Spleen (tissue), 7 donors: ENCODE data around the gene TANK.

Source experiments
- POLR2A ChIP-seq, 3 donors: fragments of 450-650 bp; IDR thresholded peaks; one replicate each; pipeline ENCODE4 v1.5.1; 2017; ENCODE audit warnings: antibody characterized with exemption in 3 of 3, mild to moderate bottlenecking in 1 of 3
- POLR2AphosphoS5 ChIP-seq, 3 donors: sonication (generic); formaldehyde crosslinking; IDR thresholded peaks; one replicate each; pipeline ENCODE4 v1.5.1; 2017; ENCODE audit warnings: antibody characterized with exemption in 3 of 3
- TF ChIP-seq, protein P1 (sequence below), 11 experiments: fragments of 200-600 bp in 7 of 11; fragments of 450-650 bp in 4 of 11; sonication (generic) in 4 of 11; IDR thresholded peaks in 8 of 11; conservative IDR thresholded peaks in 3 of 11; 1 replicate in 7 of 11; 2 replicates in 4 of 11; pipeline versions ENCODE4 v1.4.0 to v1.8.0; 2016 to 2021; ENCODE audit warnings: antibody characterized with exemption in 11 of 11, inconsistent platforms in 4 of 11, mild to moderate bottlenecking in 1 of 11
- donor health status: DM: no; HTN: no; CAD: no; lungs with moderate emphysema.
- donor health status: DM: no; HTN: no; CAD: no.
- donor health status: DM: no; HTN: no; CAD: no.

DNA sequence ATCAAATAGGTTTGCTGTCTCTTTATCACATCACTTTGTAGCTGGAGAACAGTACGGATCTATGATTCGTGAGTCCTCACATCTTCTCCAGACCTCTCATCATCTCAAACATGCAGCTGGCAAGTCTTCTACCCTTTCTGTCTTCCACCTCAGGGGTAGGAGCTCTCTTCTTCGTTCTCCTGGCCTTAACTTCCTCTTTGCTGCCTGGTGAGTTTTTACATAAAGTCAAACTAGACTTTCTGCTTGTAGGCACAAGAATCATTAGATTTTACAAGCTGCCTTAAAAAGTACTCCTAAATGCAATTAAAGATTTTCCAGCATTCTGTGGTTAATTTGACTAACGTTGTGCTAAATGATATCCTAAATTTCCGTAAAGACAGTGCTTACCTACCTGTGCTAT lies 43.7 kb upstream of the TANK start:
- TF ChIP-seq, protein P1, sequence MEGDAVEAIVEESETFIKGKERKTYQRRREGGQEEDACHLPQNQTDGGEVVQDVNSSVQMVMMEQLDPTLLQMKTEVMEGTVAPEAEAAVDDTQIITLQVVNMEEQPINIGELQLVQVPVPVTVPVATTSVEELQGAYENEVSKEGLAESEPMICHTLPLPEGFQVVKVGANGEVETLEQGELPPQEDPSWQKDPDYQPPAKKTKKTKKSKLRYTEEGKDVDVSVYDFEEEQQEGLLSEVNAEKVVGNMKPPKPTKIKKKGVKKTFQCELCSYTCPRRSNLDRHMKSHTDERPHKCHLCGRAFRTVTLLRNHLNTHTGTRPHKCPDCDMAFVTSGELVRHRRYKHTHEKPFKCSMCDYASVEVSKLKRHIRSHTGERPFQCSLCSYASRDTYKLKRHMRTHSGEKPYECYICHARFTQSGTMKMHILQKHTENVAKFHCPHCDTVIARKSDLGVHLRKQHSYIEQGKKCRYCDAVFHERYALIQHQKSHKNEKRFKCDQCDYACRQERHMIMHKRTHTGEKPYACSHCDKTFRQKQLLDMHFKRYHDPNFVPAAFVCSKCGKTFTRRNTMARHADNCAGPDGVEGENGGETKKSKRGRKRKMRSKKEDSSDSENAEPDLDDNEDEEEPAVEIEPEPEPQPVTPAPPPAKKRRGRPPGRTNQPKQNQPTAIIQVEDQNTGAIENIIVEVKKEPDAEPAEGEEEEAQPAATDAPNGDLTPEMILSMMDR (IDR thresholded peaks at IDR 0.05 in 8 of 11, conservative IDR thresholded peaks at IDR 0.05 in 3 of 11) = no peak
- TF ChIP-seq POLR2A (IDR thresholded peaks at IDR 0.05) = no peak
- no peak for TF ChIP-seq POLR2AphosphoS5 (IDR thresholded peaks at IDR 0.05)
